ENCODE data around the gene ST7.
A peak's percentile ranks its signal among the peaks of the same experiment; 100 is the strongest.
"Not testable (repeated sequence)": the region's sequence is repeated elsewhere in the genome, so short reads cannot be mapped to it uniquely, and the experiment has no call there.

ST7 gene

DNA sequence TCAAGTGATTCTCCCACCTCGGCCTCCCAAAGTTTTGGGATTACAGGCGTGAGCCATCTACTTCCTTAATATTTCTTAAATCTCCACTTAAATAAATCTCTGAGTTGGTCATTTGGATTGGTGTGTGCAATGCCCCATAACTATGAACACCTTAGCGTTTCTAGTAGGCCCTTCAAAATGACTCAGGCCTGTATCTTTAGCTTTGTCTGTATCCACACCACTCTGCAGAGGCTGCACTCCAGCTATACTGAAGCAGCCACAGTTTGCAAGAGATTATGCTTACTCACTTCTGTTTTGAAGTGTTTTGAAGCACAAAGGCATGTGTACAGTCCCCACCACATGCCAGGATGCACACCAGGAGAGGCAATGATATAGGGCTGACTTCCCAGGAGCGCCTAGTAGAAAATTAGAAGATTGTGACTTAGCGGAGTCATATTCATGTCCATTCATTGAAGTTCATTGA, 2.4 kb upstream of the ST7 start:
- DNase-seq (ENCODE audit: low read depth), result no peak

DNA sequence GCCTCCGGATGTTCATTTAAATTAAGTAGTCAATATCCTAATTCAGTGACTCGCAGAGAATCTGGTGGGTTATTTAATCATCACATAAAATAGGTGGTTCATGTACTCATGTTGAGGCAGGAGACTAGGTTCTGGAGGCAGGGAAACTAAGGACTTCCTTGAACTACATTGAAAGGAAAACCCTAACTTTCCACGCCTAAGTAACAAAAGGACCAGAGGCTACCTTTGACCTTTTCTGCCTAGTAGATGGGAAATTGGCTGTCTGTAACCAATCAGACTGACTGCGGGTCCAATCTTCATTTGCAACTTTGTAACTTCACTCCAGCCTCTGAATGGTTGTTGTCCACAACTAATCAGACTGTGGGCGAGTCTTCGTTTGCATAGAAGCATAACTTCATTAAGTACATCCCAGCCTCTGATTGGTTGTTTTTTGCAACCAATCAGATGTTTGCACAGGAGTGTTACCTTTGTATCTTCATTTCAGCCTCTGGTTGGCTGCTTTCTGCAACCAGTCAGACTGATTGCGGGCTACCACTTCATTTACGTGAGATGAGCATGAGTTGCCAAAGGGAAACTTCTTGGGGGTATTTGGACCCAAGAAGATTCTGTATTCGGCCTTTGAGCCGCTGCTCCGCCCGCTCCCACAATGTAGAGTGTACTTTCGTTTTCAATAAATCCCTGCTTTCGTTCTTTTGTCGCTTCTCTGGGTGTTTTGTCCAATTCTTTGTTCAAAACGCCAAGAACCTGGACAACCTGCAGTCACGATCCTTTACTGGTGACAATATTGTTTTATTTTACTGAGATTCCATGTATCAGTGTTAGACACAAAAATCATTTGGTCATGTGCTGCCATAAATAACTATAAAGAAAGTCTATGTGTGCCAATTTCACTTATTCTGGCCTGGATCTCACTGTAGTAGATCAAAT, 1.7 kb upstream of the ST7 start:
- no peak for DNase-seq (ENCODE audit: low read depth)

DNA sequence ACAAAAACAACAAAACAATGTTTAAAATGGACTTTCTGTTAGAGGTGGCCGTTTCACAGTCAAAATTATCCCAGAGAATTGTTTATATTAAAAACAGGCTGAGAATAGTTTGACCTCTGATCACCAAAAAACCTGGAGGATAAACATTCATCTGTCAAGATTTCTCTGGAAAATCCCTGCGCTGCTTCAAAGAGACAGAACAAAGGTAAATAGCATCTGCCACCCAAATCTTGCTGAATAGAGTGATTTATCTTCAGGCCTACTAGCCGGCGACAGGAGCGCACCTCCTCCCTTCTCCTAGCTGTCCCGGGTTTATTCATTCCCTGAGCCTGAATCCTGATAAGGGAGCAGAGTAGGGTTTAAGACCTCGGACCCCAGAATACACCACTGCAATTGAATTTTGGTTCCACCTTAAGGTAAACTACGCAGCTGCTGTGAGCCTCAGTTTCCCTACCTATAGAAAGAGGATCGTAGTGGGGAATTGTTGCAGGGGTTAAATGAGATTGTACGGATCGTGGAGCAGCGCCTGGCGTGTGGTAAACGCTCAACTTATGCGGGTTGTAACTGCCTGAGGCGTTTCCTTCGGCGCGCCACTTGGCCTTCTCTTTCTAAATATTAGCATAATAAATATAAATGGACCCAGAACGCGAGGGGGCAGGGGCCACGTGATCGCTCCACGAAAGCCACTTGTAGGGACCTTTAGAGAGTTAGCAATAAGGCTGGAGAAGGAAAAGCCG, 498 bp upstream of the ST7 start:
- DNase-seq (ENCODE audit: low read depth), result no peak

DNA sequence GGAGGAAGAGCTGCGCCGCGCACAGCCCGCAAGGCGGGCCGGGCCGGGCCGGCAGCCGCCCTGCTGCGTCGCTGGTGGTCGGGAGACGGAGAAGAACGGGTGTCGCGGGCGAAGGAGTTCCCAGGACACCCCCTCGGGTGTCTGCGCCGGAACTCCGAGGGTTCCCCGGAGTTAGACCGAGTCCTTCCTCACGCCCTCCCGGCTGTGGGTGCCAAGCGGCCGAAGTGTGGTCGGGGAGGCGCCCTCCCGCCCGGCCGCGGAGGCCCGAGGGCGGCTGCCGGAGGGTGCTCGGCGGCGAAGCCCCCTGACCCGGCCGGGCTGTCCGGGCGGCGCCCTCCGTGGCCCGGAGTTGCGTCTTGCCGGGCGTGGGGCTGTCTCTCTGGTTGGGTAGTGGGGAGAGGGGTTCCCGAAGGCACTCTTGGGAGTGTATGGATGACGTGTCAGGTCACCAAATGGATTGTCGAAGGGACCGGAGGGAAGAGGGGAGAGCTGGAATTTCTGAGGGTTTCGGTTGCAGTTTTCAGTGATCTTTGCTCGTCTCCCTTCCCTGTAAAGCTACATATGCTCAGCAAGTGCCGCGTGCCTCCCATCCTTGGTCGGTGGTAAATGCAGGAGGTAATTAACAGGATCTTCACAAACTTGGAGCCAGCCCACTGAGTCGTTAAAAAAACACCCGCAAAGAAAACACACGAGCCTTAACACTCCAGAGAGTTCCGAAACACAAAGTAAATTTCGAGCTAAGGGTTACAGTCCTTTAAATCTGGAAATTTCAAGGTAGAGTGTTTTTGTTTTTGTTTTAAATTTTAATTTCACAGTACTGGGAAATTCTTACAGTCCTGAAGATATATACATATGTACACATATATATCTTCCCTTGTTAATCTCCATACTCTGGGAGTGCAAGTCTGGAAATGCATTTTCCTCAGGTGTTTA, 871 bp downstream of the ST7 start:
- peak; percentile 65 for DNase-seq (ENCODE audit: low read depth)

DNA sequence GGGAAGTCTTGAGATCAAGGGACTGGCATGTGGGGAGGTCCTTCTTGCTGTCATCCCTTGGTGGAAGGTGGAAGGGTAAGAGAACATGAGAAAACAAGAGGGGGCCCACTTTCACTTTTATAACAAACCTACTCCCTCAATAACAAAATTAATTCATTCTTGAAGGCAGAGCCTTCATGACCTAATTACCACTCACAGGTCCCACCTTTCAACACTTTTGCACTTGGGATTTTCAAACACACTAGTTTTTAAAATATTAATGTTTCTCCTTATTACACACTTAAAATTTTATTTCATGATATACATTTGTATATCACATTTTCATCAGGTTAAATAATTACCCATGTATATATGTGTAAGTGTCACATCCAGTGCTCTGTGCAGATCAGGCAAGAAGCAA, 2.0 kb downstream of the ST7 start:
- no peak for DNase-seq (ENCODE audit: low read depth)

DNA sequence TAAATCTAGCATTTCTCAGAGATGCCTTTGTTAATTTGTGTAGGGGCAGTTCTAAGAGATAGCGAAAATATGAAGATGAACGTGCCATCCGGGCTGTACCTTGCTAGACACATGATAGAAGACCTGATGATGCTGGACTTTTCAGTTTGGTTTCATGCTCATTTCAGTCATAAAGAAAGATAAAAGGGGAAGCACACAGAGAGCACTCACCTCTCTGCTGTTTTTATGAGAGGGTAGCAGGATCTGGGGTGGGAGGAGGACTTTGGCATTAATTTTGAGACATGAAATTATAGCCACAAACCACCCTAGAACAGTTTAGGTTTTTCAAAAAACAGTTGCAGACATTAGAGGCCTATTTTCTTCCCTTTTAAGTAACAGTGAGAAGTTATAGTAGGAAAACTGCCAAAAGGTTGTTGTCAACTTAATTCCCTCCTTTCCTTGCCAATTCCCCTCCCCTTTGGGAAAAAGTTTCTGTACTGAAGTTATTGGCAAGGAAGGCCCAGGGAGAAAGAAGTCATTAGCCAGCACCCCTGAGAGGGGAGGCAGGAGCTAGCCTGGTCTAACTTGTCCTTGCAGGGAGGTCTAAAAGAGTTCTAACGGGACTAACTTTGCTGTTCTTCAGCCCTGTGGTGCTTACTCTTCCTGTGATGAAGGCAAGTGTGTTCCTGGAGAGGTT, 2.6 kb downstream of the ST7 start:
- peak; percentile 8 for DNase-seq (ENCODE audit: low read depth)

DNA sequence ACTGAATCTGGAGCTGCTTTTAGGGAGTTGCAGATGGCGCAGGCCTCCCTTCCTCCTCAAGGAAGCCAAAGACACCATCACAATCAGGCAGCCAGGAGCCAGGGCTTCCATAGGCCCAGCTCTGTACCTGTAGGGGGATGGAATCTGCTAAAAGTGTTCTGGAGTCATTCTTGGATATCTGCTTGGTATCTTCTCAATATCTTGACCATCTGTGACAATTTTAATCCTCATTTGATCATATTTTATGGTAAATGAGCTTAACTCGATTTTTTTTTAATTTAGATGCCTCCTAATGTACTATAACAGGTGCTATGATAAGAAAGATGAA, 3.1 kb downstream of the ST7 start:
- no peak for DNase-seq (ENCODE audit: low read depth)

DNA sequence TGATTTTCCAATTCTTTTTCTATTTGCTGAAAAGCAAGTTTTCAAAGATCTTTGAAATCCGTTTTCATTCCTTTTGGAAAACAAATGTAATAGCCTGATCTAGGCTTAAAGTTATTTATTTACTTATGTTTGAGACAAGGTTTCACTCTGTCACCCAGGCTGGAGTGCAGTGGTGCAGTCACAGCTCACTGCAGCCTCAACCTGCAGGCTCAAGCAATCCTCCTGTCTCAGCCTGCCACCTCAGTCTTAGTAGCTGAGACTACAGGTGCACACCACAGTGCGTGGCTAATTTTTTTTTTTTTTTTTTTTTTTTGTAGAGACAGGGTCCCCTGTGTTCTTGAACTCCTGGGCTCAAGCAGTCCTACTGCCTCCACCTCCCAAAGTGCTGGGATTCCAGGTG, 4.6 kb downstream of the ST7 start:
- DNase-seq (ENCODE audit: low read depth), result no peak

DNA sequence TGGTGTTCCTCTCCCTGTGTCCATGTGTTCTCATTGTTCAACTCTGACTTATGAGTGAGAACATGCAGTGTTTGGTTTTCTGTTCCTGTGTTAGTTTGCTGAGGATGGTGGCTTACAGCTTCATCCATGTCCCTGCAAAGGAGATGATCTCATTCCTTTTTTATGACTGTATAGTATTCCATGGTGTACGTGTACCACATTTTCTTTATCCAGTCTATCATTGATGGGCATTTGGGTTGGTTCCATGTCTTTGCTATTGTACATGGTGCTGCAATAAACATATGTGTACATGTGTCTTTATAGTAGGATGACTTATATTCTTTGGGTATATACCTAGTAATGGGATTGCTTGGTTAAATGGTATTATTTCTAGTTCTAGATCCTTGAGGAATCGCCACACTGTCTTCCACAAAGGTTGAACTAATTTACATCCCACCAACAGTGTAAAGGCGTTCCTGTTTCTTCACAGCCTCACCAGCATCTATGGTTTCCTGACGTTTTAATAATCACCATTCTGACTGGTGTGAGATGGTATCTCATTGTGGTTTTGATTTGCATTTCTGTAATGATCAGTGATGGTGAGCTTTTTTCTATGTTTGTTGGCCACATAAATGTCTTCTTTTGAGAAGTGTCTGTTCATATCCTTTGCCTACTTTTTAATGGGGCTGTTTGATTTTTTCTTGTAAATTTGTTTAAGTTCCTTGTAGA, 8.8 kb downstream of the ST7 start:
- DNase-seq (ENCODE audit: low read depth), result not testable (repeated sequence)

DNA sequence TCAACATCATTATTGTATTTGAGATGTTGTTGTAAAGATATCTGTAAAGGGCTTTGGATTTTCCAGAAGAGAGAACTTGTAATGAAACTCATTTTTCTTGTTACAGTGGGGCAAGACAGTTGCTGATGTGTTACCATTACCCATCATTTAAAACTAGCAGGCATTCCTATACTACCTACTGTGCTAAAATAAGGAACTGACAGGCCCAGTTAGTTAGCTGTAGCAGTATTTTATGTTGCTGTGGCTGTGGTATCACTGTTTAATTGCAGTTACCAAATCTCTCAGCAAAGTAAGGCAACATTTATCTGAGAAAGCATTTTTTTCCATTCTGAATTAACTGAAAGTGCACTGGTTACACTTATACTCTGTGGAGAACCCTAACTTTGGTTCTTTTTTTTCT, 9.9 kb downstream of the ST7 start:
- DNase-seq (ENCODE audit: low read depth), result no peak

DNA sequence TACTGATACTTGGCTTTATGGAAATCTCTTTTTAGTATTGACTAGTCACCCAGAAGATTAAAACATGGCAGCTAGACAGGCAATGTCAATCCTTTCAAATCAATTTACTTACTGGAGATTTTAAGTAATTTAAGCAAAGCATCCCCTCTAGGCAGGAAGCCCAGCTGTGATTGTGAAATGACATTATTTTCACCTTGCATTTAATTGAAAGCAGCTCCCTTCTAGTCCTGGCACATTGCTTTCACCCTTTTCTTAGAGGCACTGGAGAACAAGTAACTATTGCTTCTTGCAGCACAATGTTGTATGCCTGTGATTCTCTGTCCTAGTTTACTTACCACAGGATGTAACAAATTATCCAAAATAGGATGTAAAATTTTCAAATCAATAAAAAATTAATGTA, 13.3 kb downstream of the ST7 start:
- DNase-seq (ENCODE audit: low read depth), result no peak

DNA sequence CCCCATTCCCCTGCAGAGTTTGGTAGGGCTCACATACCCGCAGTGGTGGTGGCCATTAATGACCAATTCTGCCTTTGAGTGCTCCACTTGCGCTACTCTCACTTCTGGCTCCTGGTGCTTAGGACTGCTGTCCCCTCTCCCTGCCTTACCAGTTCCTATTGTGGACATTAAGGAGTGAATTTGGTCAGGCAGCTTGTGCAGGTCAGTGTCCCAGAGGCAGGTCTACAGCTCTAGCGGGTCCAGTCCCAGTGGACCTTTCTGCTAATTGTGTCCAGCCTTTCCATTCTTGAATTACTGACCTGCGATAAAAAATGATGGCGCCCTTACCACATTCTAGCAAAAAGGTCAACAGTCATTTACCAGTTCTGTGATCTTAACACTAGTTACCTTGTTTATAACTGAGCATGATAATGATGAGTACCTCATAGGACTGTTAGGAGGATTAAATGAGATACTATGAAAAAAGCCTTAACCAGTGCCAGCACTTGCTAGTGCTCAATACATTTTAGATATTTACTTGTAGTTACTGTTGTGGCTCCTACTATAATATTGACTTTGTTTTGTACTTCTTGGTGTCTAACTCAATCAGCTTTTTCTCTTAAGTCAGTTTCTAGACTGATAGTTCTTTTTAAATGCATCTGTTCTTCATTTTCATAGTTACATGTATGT, 14.1 kb downstream of the ST7 start:
- no peak for DNase-seq (ENCODE audit: low read depth)

DNA sequence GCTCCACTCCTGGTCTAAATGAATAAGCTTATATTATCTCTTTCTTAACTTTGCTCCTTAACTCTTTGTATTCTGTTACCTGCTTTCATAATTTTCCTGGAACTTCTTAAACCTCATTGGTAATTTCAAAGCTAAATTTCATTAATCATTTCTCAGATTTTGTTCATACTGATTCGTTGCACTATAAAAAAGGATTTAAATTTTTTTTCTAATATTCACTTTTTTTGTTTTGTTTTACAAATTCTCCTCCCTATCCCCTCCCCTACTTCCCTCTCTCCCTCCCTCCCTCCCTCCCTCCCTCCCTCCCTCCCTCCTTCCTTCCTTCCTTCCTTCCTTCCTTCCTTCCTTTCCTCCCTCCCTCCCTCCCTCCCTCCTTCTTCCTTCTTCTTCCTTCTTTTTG, 14.7 kb downstream of the ST7 start:
- DNase-seq (ENCODE audit: low read depth), result no peak

DNA sequence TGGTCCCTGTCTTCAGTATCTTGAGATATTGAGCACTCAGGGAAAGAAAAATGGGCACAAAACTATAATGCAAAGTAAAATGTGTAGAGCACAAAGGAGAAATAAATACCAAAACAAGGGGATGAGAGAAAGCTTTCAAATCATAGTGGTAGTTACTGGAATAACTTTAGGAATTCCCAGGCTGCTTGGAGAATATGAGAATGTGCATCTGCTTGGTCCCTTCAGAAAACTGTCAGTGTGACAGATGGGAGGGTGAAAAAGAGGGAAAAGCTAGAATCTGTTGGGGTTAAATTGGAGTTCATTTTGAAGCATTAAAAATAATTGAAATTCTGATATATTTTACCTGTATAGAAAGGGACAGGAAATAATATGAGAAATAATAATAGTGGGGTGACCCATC, 15.3 kb downstream of the ST7 start:
- no peak for DNase-seq (ENCODE audit: low read depth)

DNA sequence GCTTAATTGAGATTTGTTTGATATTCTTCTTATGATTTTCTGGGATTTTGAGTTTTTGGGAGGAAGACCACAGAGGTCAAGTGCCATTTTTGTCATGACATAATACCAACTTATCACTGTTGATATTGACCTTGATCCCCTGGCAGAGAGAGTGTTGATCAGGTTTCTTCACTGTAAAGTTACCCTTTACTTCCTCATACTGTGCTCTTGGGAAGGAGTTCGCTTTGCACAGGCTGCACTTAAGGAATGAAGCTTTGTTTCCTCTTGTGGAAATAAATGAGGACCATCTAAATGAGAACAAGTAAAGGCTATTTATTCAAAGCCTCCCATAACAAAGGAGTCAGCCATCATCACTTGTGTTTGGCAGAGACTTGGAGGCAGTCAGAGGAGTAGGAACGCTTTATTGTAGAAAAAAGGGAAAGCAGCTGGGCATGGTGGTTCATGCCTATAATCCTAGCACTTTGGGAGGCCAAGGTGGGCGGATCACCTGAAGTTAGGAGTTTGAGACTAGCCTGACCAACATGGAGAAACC, 16.1 kb downstream of the ST7 start:
- DNase-seq (ENCODE audit: low read depth), result no peak

DNA sequence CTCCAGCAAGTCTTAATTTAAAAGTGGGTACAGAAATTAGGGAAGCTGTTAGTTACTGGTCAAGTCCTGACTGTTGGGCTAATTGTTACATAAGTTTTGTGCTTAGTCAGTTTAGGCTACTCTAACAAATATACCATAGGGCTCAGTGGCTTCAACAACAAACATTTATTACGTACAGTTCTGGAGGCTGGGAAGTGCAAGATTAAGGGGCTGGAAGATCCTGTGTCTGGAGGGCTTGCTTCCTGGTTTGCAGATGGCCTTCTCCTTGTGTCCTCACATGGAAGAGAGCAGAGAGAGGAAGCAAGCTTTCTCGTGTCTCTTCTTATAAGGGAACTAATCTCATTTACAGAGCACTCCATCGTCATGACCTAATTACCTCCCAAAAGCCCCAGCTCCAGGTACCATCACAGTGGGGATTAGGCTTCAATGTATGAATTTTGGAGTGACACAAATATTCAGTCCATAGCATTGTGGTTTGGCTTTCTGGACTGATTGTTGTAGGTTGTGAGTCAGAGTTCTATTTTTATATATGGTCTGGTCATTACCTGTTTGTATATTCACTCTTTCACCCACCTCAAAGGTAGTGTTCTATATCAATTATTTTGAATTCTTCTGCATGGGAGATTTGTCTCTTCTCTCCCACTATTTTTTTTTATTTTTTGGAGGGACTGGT, 17.1 kb downstream of the ST7 start:
- DNase-seq (ENCODE audit: low read depth), result no peak

DNA sequence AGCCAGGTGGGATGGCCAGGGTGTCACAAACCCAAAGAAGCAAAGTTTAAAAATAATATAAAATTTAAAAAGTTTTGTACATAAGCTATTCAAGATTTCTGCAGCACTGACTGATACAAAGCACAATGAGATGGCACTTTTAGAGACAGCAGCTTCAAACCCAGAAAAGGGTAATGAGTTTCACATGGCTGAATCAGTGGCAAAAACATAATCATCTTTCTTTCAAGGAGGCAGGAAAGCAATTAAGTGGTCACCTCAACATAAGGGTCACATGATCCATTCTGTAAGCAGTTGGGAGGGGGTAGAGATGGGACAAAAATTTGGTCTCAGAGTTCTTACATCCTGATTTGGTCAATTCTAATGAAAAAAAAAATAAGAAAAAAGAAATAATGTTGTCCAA, 17.9 kb downstream of the ST7 start:
- DNase-seq (ENCODE audit: low read depth), result not testable (repeated sequence)

DNA sequence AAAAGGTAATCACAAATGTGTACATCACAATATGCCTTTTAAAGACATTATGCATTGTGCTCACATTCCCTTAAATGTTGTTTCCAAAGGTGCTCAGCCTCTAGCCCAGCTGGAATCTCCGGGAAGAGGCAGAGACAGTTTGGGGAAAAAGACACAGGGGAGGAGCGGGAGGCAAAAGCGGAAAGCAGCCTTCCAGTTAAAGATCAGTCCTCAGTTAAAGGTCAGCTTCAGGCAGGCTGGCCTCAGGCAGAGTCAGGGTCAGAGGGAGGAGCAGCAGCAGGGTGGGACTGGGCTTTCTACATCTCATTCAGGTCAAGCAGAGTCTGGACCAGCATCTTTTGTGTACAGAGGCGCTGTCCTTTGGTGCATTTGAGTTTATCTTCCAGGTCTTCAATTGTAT, 18.6 kb downstream of the ST7 start:
- DNase-seq (ENCODE audit: low read depth), result no peak

DNA sequence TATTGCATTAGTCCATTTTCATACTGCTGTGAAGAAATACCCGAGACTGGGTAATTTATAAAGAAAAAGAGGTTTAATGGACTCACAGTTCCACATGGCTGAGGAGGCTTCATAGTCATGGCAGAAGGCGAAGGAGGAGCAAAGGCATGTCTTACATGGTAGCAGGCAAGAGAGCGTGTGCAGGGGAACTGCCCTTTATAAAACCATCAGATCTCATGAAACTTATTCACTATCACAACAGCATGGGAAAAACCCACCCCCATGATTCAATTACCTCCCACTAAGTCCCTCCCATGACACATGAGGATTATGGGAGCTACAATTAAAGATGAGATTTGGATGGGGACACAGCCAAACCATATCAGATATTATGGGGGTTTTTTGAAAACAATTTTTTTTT, 21.7 kb downstream of the ST7 start:
- not testable (repeated sequence) for DNase-seq (ENCODE audit: low read depth)

DNA sequence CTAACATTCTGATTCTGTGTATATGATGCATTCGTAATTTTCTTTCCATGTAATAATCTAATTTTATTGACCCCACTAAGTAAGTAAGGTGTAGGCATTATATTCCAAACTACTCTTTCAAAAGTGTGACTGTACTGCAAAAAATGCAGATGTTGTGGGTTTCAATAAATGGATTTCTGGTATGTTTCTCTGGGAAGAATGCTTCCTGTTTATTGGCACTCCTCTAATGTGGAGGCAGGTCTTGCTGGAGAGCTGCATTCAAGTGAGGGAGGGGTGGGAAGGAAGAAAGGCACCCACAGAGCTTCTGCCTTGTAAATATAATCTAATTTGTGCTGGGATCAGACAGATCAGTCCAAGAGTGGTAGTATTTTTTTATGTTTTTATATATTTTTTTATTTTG, 23.9 kb downstream of the ST7 start:
- peak; percentile 34 for DNase-seq (ENCODE audit: low read depth)
